ENCODE data around the gene APBB1IP.

DNA sequence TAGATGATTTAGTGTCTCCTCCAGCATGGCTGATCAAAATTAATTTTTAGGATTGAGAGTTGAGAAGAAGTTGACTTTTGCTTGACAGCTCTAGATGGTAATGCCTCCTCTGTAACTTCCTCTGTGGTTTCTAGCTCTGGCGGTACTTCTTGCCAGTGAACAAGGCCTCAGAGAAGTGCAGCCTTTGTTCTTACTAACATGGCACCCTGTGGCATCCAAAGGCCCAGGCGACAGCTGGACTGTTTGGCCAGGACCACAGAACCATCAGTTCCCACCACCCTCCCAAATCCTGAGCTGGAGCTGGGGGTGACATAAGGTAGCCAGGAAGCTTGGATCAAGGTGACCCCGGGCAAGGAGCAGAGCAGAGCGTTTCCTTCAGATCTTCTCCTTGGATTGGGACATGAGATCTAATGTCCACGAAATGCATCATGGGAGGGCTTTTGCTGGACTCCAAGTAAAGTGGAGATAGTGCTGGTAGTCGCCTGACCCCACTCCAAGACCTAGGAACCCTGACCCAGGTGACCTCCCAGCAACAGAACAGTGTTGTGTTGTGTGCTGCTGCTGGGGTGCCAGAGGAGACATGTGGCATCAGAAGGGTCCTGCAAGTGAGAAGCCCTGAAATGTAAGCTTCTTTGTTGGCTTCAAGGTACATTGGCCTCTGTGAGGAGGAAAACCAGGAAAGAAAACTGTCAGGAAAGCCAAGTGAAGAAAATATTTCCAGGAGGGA, 41.8 kb downstream of the APBB1IP start:
- TF ChIP-seq, protein P1, sequence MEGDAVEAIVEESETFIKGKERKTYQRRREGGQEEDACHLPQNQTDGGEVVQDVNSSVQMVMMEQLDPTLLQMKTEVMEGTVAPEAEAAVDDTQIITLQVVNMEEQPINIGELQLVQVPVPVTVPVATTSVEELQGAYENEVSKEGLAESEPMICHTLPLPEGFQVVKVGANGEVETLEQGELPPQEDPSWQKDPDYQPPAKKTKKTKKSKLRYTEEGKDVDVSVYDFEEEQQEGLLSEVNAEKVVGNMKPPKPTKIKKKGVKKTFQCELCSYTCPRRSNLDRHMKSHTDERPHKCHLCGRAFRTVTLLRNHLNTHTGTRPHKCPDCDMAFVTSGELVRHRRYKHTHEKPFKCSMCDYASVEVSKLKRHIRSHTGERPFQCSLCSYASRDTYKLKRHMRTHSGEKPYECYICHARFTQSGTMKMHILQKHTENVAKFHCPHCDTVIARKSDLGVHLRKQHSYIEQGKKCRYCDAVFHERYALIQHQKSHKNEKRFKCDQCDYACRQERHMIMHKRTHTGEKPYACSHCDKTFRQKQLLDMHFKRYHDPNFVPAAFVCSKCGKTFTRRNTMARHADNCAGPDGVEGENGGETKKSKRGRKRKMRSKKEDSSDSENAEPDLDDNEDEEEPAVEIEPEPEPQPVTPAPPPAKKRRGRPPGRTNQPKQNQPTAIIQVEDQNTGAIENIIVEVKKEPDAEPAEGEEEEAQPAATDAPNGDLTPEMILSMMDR (IDR thresholded peaks at IDR 0.05): no peak
- TF ChIP-seq EZH2 (IDR thresholded peaks at IDR 0.05): no peak
- no peak for TF ChIP-seq EZH2phosphoT487 (IDR thresholded peaks at IDR 0.05)
